KG1 (cell line): ENCODE data around the gene MYH7.
"Not testable (repeated sequence)": the region's sequence is repeated elsewhere in the genome, so short reads cannot be mapped to it uniquely, and the experiment has no call there.

ENCODE experiments used
- DNase-seq: peaks from one replicate; lab custom pipeline; 2025; lab: John Stamatoyannopoulos, UW

MYH7 gene

DNA sequence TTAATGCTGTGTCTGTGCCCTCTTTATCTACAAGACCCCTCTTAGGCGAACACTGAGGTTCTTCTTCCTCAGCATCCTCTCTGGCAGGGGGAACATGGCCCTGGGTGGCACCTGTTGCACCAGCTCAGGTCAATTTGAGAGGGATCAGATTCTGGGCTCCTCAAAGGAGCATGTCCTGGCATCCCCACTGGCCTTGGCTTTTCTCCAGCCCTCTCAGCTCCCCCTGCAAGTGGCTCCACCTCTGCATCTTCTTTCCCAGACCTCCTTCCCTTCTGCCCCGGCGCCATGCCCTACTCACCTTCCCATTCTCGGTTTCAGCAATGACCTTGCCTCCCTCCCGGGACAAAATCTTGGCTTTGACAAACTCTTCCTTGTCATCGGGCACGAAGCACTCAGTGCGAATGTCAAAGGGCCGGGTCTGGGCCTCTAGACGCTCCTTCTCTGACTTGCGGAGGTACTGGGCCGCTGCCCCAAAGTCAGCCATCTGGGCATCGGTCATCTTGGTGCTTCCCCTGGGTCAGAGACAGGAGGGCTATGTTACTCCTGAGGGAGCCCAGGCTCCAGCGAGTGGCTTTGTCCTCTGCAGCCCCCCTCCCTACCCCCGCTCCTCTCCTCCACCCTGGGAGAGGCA is 28.6 kb downstream of the MYH7 start:
- DNase-seq, result no peak

DNA sequence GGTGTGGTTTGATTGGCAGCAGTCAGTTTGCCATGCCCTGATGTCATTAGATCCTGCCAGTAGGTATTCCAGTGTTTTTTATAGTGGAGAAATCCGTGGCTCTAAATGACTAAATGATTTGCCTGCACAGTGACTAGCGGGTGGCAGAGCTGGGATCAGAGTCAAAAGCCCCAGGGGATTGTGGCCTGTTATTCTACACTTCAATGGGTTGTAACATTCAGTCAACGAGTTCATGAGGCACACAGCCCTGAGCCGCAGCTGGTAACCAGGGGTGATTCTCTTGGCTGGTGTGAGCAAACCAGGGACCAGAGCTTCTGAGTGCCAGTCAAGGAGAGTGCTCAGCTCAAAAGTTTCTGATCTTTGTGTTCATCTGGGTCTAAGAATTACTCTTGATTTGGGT is 29.2 kb downstream of the MYH7 start:
- no peak for DNase-seq

DNA sequence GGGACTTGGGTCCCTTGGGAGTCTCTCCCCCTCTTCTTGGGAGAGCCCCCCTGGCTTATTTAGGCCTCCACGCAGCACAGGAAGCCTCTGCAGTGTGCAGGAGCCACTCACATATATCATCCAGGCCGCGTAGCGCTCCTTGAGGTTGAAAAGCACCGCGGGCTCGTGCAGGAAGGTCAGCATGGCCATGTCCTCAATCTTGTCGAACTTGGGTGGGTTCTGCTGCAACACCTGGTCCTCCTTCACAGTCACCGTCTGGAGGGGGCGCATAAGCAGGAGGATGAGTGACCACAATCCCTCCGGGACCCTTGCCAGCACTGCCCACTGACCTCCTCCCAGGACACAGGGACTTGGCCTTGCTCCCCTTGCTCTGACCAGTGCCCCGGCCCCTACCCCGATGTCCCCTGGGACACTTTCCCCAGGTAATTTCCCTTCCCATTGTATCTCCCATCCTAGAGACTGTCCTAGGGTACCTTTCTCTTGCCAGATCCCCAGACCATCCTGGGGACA is 29.9 kb downstream of the MYH7 start:
- no peak for DNase-seq

DNA sequence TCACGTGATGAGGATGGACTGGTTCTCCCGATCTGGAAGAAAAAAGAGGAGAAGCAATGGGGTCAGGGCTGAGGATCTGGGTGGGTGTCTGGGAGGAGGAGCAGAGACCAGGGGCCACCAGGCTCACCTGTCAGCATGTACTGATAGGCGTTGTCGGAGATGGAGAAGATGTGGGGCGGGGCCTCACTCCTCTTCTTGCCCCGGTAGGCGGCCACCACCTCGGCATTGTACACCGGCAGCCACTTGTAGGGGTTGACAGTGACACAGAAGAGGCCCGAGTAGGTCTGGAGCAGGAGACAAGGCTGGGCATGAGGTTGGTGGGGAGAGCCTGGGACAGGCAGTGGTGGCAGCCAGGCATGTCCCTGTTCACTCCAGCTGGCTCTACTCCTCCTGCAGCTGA is 30.4 kb downstream of the MYH7 start:
- no peak for DNase-seq

DNA sequence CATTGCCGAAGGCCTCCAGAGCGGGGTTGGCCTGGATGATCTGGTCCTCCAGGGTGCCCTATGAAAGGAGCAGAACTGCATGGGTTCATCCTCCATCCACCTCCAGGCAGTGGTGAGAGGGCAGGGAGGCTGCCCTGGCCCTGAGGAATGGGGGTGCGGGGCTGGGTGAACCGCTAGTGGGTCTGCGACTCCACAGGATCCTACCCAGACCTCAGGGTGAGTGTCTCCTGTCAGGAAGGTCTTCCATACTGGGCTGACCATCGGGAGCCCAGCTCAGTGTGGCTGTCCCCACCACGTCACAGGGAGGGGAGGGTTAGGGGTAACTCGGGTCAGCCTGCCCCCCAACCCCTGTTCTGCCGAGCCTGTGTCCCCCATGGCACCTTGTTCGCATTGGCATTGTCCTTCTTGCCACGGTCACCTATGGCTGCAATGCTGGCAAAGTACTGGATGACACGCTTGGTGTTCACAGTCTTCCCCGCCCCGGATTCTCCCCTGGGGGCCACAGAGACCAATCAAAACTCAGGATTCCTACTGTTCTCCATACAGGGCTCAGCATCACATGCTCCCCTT is 31.0 kb downstream of the MYH7 start:
- DNase-seq, result no peak

DNA sequence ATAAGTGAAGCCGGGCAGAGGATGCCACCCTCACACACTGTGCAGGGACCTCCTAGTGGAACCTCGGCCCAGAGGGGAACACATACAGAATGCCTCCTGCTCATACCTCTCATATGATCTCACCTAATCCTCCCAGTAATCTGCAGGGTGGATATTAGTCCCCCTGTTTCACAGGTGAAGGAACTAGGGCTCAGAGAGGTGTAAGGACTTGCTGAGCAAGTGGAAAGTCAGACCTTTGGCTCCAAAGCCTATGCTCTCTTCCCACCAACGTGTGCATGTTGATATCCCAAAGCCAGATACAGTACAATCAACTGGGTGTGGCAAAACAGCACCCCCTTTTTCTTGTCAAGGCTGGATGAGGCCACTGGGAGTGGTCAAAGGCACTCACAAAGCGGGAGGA is 31.6 kb downstream of the MYH7 start:
- no peak for DNase-seq

DNA sequence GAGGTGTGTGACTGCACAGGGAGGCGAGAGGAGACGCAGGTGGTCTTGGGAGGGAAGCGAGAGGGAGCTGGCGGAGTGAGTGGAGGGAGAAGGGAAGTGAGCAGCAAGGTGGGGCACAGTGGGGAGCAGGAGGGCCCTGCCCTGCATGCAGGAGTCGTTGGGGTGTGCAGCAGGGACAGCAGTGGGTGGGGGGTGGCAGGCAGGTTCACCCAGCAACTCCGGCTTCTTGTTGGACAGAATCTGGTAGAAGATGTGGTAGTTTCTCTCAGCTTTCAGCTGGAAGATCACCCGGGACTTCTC is 32.4 kb downstream of the MYH7 start:
- no peak for DNase-seq

DNA sequence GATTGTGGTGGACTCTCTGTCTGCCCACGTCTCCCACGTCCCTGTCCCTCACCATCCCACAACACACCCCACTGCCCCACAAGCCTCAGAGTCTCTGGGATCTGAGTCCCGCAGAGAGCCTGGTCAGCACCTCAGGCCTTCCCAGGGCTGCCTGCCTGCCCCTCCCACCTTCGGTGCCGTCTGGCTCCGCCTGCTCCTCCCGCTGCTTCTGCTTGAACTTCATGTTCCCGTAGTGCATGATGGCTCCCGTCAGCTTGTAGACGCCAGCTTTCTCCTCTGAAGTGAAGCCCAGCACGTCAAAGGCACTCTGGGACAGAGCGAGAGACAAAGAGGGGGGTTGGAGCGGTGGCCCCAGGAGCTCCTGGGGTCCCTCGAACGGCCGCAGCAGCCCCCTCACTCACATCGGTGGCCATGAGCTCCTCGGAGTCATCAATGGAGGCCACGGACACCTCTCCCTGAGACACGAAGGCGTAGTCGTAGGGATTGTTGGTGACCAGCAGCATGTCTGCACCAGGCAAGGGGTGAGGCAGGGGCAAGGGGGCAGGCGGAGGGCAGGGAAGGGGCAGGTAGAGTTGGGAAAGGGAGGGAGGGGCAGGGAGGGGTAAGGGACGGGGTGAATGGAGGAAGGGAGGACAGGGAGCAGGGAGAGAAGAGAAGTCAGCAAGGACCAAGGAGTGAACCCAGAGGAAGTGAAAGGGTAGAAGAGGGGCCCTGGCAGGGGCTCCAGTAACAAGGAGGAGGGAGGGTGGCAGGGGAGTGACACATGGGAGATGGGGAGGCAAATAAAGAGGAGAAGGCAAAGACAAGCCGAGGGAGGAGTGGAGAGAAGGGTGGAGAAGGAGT is 32.9 kb downstream of the MYH7 start:
- DNase-seq, result no peak

DNA sequence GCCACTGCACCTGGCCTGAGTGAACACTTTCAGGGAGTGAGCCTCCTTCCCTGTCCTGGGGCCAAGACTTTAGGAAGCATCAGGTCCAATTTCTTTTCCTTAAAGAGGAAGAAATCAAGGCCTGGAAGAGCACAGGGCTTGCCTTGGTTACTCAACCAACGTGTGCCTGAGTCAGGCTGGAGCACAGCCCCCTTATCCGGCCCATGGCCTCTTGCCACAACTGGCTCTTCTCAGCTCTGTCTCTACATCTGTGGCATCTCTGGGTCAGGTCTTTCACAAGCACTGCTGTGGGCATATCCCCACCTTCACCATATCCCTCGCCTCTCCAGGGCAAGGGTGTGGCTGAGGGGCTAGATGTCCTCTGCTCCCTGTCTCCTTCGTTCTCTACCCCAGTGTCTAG is 34.2 kb downstream of the MYH7 start:
- no peak for DNase-seq

DNA sequence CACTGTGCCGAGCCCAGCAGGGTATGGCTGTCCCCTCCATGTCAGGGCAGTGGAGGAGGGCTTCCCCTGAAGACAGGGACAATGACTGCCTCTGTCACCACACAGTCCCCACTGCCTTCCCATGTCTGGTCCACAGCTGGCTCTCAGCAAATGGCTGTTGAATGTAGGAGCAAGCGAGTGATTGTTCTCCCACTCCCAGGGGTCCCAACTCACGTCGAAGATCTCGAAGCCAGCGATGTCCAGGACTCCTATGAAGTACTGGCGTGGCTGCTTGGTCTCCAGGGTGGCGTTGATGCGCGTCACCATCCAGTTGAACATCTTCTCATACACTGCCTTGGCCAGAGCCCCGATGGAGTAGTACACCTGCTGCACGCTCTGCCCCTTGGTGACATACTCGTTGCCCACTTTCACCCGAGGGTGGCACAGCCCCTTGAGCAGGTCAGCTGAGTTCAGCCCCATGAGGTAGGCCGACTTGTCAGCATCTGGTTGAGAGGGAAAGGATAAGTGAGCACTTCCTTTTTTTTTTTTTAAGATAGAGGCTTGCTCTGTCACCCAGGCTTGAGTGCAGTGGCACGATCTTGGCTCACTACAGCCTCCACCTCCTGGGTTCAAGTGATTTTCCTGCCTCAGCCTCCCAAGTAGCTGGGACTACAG is 34.8 kb downstream of the MYH7 start:
- not testable (repeated sequence) for DNase-seq

DNA sequence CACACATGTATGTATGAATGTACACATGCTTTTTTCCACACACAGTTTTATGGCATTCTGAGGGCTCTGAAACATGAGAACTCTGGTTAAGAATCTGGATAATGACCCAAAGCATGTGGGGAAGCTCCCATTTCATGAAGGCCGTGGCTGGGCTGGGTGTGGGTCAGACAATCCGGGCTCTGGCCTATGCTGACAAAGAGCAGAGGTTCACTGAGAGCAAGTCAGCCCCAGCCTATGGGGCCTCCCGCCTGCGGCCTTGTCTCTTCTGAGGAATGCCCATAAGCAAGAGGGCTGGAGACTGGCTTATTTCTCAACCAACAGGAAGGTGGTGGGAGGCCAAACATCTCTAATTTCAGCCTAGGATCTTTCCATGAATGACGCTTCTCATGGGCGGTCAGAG is 35.9 kb downstream of the MYH7 start:
- no peak for DNase-seq

DNA sequence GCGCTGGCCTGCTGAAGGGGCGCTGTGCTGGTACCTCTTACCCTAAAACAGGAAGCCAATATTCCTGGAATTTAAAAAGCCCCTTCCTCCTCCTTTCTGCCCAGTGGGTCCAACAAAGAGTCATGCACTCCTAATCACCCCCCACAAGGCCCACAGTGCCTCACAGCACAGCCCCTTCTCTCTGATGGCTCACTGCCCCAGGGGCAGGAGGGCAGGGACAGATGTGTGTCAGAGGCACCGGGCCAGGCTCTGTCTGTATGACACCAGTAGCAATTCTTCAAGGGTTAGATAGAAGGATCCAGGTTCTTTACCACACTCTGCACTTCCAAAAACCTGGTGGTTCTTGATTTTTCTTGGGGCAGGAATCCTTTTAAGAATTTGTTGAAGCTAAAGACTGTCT is 36.3 kb downstream of the MYH7 start:
- DNase-seq, result no peak

DNA sequence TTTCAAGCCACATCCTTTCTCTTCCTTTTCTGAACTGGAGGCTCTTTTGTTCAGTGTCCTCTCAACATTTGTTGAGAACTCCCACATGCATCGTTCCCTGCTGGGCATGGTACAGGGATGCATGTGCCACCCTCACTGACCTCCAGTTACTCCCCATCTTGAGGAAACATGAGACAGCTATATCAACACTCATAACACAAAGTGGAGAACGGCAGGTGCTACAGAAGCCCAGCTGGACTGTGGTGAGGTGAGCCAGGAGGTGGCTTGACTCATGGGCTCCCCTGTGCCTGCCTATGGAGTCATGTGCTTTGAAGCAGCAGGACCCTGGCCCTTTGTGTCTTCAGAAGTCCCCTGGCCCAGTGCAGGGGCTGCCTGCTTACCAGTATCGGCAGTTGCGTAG is 37.1 kb downstream of the MYH7 start:
- DNase-seq, result no peak

DNA sequence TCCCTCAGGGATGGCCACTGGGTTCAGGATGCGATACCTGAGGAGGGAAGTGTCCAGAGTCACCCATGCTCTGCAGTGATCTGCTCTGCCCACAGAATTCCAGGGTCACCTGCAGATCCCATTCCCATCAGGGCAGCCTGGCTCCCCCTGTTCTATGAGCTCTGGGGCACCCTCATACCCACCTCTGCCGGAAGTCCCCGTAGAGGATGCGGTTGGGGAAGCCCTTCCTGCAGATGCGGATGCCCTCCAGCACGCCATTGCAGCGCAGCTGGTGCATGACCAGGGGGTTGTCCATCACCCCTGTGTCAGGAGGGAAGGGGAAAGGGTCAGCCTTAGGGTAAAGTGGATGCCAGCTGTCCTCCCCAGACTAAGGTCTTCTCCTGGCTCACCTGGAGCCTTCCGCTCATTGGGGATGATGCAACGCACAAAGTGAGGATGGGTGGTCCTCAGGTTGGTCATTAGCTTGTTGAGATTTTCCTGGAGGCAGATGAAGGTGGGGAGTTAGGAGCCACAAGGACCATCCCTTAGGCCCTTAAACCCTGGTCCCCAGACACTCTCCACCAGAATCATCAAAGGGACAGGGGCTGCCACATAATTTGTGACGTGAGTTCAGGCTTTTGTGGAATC is 38.6 kb downstream of the MYH7 start:
- no peak for DNase-seq

DNA sequence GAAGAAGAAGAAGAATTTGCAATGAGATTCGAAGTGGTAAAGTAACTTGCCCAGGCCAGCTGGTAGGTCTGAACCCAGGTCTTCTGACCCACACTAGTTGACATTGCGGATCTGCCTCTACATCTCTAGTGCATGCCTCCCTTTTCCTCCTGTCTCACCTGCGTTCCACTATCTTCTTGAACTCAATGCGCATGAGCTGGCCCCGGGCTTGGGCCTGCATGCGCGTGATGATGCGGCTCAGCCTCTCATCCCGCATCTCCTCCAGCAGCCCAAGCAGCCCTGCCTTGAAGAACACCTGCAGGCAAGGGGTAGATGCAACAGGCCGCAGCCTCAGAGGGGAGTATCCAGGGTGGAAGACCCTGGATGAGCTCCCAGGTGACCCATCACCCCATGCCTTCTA is 39.3 kb downstream of the MYH7 start:
- DNase-seq, result no peak

DNA sequence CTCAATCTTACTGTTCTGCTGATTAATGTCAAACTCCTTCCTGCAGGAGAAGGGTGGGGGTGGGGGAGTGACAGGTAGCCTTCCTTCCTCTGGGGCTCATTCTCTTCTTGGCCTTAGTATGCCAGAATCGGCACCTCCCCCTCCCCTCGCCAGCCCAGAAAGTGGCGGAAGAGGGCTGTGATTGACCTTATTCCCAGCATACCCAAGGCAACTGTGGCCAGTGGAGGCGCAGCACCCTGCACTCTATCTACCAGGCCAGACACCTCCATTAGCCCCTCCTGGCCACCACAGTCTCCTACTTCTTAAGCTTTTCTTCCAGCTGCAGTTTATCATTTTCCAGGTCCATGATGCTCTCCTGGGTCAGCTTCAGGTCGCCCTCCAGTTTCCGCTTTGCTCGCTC is 42.8 kb downstream of the MYH7 start:
- no peak for DNase-seq

DNA sequence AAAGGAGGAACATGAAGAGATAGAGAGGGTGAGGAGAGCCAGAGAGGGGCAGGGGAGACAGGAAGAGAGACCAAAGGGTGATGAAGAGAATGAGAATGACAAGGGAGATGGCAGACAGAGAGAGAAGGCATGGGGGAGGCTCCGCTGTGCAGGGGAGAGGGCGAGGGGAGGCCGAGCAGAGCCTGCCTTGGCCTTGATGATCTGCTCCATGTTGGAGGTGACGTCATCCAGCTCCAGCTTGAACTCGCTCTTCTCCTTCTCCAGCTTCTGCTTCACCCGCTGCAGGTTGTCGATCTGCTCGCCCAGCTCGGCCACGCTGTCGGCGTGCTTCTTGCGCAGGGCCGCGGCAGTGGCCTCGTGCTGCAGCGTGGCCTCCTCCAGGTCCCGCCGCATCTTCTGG is 45.6 kb downstream of the MYH7 start:
- DNase-seq, result not testable (repeated sequence)

DNA sequence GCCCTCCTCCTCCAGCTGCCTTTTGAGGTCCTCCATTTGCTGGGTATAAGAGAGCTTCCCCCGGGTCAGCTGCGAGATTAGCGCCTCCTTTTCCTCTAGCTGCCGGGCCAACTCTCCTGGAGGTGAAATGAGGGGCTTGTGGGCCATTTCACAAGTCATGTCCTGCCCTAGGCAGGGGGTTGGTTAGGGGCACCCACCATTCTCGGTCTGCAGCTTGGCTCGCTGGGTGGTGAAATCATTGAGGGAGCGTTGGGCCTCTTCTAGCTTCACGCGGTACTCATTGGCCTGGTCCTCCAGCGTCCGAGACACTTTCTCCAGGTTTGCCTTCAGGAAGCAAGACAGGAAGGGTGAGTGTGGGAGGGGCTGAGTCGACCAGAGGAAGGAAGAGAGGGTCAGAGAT is 46.1 kb downstream of the MYH7 start:
- no peak for DNase-seq

DNA sequence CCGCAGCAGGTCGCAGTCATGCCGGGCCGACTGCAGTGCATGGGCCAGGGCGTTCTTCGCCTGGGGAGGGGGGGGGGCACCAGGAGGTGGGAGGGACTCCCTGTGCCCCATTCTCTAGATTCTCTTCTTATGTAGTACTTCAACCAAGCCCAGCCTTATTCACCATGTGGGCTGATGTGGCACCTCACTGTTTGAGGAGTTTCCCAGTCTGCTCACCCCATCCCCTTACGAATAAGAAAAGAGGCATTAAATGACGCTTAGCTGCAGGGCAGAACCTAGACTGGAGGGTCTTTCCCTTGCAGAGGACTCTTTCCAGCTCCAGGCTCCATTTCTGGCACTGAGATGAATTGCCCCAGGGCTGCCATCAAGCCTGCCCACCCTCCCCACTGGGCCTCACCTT is 46.5 kb downstream of the MYH7 start:
- no peak for DNase-seq

DNA sequence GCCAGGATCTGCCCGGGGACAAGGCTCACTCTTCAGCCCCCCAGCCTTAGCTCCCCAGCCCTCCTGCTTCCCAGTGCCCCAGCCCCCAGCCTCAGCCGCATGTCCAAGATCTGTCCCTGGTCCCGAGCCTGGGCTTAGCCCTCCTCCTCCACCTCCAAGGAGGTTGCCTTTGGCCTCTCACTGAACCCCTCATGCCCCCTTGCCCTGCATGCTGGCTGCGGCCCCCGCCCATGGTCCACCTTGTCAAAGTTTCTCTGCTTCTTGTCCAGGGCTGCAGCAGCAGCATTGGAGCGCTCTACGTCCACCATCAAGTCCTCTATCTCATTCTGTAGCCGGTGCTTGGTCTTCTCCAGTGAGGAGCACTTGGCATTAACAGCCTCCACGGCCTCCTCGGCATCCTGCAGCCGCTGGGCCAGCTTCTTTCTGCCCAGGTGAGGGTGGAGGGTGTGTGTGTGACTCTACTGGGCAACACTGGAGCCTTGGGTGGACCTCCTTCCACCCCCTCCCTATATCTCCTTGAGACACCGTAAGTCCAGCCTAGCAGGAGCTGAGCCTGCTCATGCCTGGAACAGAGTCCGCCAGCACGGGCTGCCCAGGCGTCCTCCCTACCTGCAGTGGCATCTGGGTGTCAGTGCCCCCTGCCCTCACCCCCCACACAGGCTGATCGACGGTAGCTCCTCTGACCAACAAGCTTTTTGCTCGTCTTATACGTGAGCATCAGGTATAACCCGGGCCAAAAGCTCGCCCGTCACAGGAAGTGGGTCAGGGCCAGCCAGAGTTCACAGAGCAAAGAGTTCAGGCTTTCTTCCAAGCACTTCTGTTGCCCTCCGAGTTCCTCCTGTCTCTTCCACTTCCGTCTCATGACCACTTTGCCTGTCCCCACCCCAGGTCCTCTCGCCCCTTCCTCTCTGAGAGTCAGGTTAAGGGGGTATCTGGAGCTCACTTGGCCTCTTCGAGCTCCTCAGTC is 47.3 kb downstream of the MYH7 start:
- no peak for DNase-seq

DNA sequence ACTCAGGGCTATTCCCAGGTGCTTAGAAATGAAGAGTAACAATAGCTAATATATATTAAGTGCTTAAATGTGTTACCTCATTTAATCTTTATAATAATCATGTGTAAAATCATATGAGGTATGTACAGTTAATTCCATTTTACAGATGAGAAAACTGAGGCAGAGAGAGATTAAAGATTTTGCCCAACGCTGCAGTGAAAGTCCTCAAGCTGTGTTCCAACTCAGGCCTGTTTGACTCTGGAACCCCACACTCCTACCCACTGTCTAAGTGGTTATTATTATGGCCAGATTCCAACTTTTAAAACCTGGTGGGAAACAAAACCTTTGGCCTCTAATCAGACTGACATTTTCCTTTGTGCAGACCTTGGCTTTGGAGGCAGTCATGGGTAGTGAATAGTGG is 48.5 kb downstream of the MYH7 start:
- no peak for DNase-seq
